ENCODE data around the gene GPR151. TPM values are rescaled to one million over a fixed set of nuclear protein-coding genes. Genes with fewer than 3 reads are reported as not detected.
A peak's percentile ranks its signal among the peaks of the same experiment; 100 is the strongest.

The GPR151 gene
- total and polyA plus RNA-seq, 2 of the 8 experiments (the other 6 are each of a cell fraction or from before 2014, with no cell fraction given): 0.03 TPM; not detected in 1

DNA sequence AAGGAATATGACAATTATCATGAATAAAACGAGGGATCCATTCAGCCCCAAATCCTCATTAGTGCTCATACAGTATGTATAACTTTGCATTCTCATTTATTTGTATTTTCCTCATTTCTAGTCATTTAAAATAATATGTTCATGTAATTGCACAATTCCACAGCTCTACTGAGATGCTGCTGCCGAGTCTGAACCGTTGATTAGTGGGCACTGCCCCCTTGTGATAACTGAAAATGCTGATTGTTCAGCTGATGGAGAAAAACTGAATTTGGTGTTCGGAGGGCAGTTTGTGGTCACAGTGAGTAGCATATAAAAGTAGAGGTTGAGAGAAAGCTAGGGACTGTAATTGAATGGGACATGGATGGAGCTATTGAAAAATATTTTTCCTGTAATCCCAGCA is 12.2 kb upstream of the GPR151 start:
- ChIA-PET CTCF (ENCODE audit: partially characterized antibody) (interaction anchor here (1.0 to 1.1 kb wide), 3 partner anchors 8 to 37 kb away, joined by 3 to 4 read pairs (median 3); no protein-coding TSS in a partner anchor), POLR2A (ENCODE audit: partially characterized antibody) (no interaction called here)
- no peak overlapping the region for H2BK20ac ChIP-seq (ENCODE audit: low read length)
- H2AFZ ChIP-seq (ENCODE audit: low read length): no peak overlapping the region
- H3K4me2 ChIP-seq (ENCODE audit: insufficient read depth in 1 of 2, low read depth in 2 of 2, low read length in 2 of 2): no peak overlapping the region
- H2BK12ac ChIP-seq (ENCODE audit: low read depth, low read length): no peak overlapping the region
- no peak overlapping the region for H2AK5ac ChIP-seq (ENCODE audit: low read depth, low read length)
- H4K91ac ChIP-seq (replicated peaks; ENCODE audit: insufficient read length, low read length): no peak overlapping the region
- no peak overlapping the region for H2BK5ac ChIP-seq (ENCODE audit: low read depth, low read length)
- DNase-seq (ENCODE audit: low read depth in 1 of 2, low spot score in 2 of 2) (no peak), FAIRE-seq (no peak)
- no peak overlapping the region for H4K5ac ChIP-seq (ENCODE audit: insufficient read length, low read depth, low read length)
- no peaks in the 10 kb centered on the region for H3K79me1 ChIP-seq (ENCODE audit: low read depth, low read length)
- peak; percentile 38 to 62; a peak in 3 of 4 replicates for TF ChIP-seq RAD21 (IDR thresholded peaks at IDR 0.05 in 1 of 2, conservative IDR thresholded peaks at IDR 0.05 in 1 of 2; ENCODE audit: low read depth in 2 of 2, low read length in 2 of 2)
- TF ChIP-seq, protein P1, sequence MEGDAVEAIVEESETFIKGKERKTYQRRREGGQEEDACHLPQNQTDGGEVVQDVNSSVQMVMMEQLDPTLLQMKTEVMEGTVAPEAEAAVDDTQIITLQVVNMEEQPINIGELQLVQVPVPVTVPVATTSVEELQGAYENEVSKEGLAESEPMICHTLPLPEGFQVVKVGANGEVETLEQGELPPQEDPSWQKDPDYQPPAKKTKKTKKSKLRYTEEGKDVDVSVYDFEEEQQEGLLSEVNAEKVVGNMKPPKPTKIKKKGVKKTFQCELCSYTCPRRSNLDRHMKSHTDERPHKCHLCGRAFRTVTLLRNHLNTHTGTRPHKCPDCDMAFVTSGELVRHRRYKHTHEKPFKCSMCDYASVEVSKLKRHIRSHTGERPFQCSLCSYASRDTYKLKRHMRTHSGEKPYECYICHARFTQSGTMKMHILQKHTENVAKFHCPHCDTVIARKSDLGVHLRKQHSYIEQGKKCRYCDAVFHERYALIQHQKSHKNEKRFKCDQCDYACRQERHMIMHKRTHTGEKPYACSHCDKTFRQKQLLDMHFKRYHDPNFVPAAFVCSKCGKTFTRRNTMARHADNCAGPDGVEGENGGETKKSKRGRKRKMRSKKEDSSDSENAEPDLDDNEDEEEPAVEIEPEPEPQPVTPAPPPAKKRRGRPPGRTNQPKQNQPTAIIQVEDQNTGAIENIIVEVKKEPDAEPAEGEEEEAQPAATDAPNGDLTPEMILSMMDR (IDR thresholded peaks at IDR 0.05; ENCODE audit: control extremely low read depth in 1 of 3, insufficient read depth in 1 of 3, low read depth in 1 of 3, low read length in 3 of 3): peak in 2 of 3 experiments; percentile 15 to 39; a peak in 3 of 4 replicates
- TF ChIP-seq CREB1 (IDR thresholded peaks at IDR 0.05): no peak
- H4K8ac ChIP-seq (ENCODE audit: extremely low read depth, insufficient read depth, low read length): no peak overlapping the region
- no peak overlapping the region for H3K27ac ChIP-seq (ENCODE audit: low read depth, low read length)
- no peak overlapping the region for H3K14ac ChIP-seq (ENCODE audit: insufficient read length)
- H3K36me3 ChIP-seq (ENCODE audit: control insufficient read depth in 2 of 4, insufficient read depth in 4 of 4, low read length in 3 of 4): no peaks in the 10 kb centered on the region
- no peak overlapping the region for H2BK15ac ChIP-seq (ENCODE audit: low read length)
- H3K9ac ChIP-seq (replicated peaks in 1 of 4; ENCODE audit: extremely low read depth in 1 of 4, low read depth in 3 of 4, low read length in 3 of 4): no peak overlapping the region
- H3K79me2 ChIP-seq (ENCODE audit: control insufficient read depth in 1 of 2, insufficient read depth in 2 of 2, low read length in 2 of 2): no peaks in the 10 kb centered on the region
- no peak overlapping the region for H3K4me3 ChIP-seq (ENCODE audit: extremely low read depth in 1 of 4, insufficient read depth in 2 of 4, low read depth in 3 of 4, low read length in 4 of 4)
- WGBS, 2 experiments (ENCODE audit: extremely low coverage in 1 of 2, insufficient coverage in 1 of 2, insufficient read length in 1 of 2, insufficient replicate concordance in 2 of 2, low coverage in 1 of 2, low lambda C conversion rate in 2 of 2, missing lambda C conversion rate in 1 of 2): 96% methylated on average over 4 of the region's 4 CpGs; no CpG with 5 or more reads in 1 of the 2 experiments
- no peaks in the 10 kb centered on the region for H3K27me3 ChIP-seq (replicated peaks in 1 of 4; ENCODE audit: control insufficient read depth in 3 of 4, extremely low read depth in 1 of 4, insufficient read depth in 3 of 4, low read length in 3 of 4)
- no peak overlapping the region for H3K4ac ChIP-seq (replicated peaks; ENCODE audit: insufficient read length, low read depth, low read length)
- H3K9me3 ChIP-seq (ENCODE audit: insufficient read depth in 2 of 2, low read depth in 1 of 2, low read length in 1 of 2): no peaks in the 10 kb centered on the region
- no peak overlapping the region for H3K18ac ChIP-seq (ENCODE audit: extremely low read depth, low read length)
- H4K20me1 ChIP-seq (replicated peaks in 1 of 2; ENCODE audit: control insufficient read depth in 1 of 2, insufficient read depth in 2 of 2, low read length in 2 of 2): no peaks in the 10 kb centered on the region
- no peaks in the 10 kb centered on the region for H3K4me1 ChIP-seq (replicated peaks in 1 of 4; ENCODE audit: control insufficient read depth in 3 of 4, insufficient read depth in 4 of 4, low read length in 3 of 4)
- H2BK120ac ChIP-seq (replicated peaks; ENCODE audit: low read depth, low read length): no peak overlapping the region
- no peaks in the 10 kb centered on the region for H3K23me2 ChIP-seq (ENCODE audit: low read depth, low read length)
- H3K23ac ChIP-seq (ENCODE audit: insufficient read length): no peak overlapping the region
- H3K56ac ChIP-seq (replicated peaks; ENCODE audit: insufficient read length, low read depth, low read length): no peak overlapping the region
